HG02852 (cell line): ENCODE results near the gene CCT3.
"Not testable (repeated sequence)": the region's sequence is repeated elsewhere in the genome, so short reads cannot be mapped to it uniquely, and the experiment has no call there.

ENCODE experiments used
- ATAC-seq: cut with Tn5 transposase; IDR thresholded peaks from one replicate; pipeline ENCODE4 v1.9.1; 2021; ENCODE audit warnings: mild to moderate bottlenecking, moderate library complexity; ENCODE audit not compliant: unreplicated experiment

Gene CCT3

GRCh38 chr1:156368889-156369684 lies 31.0 kb upstream of the CCT3 start, which contains the start of gene RHBG:
Gene RHBG (plus strand): TSS chr1:156369211. CDS start chr1:156369250, 39 bp downstream.
- ATAC-seq = no peak

GRCh38 chr1:156368157-156368658 lies 30.1 kb upstream of the CCT3 start:
- no peak for ATAC-seq

DNA sequence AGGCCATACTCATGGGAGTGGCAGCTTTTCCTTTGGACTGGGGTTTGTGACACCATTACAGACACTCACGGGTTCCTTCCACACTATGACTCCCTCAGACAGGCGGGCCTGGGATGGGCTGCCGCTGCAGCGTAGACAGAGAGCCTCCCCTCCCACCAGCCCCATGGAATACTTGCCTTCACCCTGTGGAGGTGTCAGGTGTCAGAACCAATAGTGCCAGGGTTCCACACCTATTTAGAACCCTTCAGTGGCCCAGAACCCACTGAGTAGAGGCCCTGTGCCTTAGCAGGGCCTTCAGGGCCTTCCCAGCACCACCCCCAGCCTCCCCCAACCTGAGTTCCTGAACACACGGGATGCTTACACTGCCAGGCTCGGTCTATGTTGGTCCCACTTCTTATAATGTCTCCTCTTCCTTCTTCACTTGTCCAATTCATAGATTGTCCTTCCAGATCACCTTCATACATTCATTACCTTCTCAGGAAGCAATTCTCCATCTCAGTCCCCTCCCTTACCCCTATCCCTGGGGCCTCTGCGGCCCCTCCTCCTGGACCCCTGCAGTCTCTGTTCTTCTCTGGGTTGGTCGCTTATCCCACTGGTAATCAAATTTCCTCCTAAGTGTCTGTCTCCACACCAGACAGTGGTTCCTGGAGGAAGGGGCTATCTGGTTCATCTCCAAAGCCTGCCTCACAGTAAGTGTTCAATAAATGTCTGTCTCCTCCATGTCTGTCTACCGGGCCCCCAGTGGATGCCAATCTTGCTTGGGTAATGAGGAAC lies 29.5 kb upstream of the CCT3 start:
- ATAC-seq = no peak

- ATAC-seq = no peak
Measured at GRCh38 chr1:156366378-156367166, 28.5 kb upstream of the CCT3 start.

DNA sequence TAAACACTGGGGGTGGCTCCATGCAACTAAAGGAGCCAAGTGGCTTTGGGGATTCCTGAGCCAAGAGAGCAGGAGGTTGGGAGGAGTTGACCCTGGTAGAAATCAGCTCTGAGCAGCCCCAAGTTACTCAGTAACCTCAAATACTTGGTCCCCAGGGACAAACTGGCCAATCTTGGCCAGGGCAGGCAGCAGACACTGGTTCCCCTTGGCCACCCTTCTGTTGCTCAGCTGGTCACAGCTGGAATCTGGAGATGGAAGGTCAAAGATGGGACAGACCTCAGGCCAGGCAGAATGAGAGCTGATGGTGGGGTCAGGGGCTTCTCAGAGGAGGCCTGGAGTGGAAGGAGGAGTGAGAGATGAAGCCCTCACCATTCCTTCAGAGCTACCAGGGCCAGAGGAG lies 27.7 kb upstream of the CCT3 start:
- ATAC-seq = no peak

DNA sequence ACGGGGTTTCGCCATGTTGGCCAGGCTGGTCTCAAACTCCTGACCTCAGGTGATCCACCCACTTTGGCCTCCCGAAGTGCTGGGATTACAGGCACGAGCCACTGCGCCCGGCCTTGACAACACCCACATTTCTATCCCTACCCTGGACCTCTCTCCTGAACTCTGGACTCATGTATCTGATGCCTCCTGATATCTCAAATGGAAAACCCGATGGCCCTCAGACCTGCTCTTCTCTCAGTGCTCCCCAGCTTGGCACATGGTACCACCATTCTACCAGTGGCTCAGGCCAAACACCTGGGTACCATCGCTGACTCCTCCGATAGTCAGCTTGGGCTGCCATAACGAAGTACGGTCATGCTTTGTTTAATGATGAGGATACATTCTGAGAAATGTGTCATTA lies 22.4 kb upstream of the CCT3 start:
- ATAC-seq = no peak

GRCh38 chr1:156359973-156360372 lies 21.9 kb upstream of the CCT3 start:
- ATAC-seq = no peak

DNA sequence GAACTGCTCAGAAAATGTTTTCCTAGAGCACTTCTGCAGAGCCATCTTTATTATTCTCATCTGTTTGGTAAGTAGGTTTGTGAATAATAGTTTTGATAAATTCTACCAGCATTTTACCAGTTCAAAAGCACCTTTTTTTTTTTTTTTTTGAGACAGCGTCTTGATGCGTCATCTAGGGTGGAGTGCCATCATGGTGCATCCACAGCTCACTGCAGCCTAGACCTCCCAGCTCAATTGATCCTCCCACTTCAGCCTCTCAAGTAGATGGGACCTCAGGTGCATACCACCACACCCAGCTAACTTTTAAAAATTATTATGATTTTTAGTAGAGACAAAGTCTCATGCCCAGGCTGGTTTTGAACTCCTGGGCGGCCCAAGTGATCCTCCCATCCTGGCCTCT lies 21.2 kb upstream of the CCT3 start:
- no peak for ATAC-seq

DNA sequence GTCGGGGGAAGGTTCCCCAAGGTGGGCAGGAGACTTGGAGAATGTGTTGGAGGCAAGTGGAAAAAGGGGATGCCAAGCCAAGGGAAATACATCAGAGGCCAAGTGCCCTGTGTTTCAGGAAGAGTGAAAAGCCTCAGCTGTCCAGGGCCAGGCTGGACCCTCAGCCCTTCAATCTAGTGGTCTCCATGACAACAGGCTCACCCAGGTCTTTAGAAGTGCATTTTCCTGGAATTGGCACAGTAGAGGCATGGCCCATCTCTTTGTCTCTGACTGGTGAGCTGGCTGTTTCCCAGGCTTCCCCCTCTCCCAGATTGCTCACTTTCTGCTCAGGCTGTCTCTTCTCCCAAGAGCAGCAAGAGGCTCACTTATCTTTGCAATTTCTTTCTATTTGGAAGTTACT lies 20.5 kb upstream of the CCT3 start:
- no peak for ATAC-seq

DNA sequence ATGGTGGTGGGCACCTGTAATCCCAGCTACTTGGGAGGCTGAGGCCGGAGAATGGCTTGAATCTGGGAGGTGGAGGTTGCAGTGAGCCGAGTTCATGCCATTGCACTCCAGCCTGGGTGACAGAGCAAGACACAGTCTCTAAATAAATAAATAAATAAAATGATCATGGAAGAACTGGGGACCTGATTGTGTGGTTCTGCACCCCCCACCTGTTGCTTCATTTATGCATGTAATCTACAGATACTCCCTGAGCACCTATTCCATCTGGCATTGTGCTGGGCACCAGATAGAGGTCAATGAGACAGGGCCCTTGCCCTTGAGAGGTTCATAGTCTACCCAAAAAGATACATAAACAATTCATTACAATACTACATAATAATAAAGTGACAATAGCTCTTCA lies 19.9 kb upstream of the CCT3 start:
- ATAC-seq = no peak

- no peak for ATAC-seq
Measured at GRCh38 chr1:156356875-156357534, 18.9 kb upstream of the CCT3 start.

GRCh38 chr1:156356262-156356874 lies 18.3 kb upstream of the CCT3 start:
- ATAC-seq = no peak

GRCh38 chr1:156352481-156352880 lies 14.4 kb upstream of the CCT3 start:
- ATAC-seq = not testable (repeated sequence)

- ATAC-seq = no peak
Measured at GRCh38 chr1:156347331-156347730, 9.2 kb upstream of the CCT3 start.

GRCh38 chr1:156346636-156347035 lies 8.5 kb upstream of the CCT3 start:
- ATAC-seq = no peak

- ATAC-seq = not testable (repeated sequence)
Measured at GRCh38 chr1:156346035-156346434, 7.9 kb upstream of the CCT3 start.

DNA sequence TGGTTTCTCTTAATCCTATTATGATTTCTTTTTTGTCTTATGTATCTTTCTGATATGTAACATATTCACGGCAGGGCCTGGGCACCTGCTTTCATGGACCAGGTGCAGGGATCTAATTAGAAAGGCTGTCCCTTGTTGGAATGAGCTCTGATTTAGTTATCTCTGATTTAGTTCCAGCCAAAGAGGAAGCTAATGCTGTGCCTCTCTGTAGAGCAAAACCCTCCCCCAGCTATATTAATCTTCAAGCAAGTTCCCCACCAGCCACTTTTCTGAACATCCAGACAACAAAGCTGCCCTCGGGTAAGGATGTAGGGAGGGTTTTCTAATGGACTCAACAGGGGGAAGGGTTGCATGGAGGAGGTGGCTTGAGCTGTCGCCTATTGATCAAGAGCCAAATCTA lies 6.3 kb upstream of the CCT3 start:
- ATAC-seq = no peak

- no peak for ATAC-seq
Measured at GRCh38 chr1:156342166-156342955, 4.3 kb upstream of the CCT3 start.

- ATAC-seq = no peak
Measured at GRCh38 chr1:156337888-156338179, 258 bp downstream of the CCT3 start.
